Left hindlimb (tissue), 1 donor: Measurements from ENCODE around the gene RDH13.
"Not testable (repeated sequence)": the region's sequence is repeated elsewhere in the genome, so short reads cannot be mapped to it uniquely, and the experiment has no call there.

Source experiments
- DNase-seq: peaks from one replicate; pipeline ENCODE4 v3.0.0-alpha.2; 2018

Gene RDH13

DNA sequence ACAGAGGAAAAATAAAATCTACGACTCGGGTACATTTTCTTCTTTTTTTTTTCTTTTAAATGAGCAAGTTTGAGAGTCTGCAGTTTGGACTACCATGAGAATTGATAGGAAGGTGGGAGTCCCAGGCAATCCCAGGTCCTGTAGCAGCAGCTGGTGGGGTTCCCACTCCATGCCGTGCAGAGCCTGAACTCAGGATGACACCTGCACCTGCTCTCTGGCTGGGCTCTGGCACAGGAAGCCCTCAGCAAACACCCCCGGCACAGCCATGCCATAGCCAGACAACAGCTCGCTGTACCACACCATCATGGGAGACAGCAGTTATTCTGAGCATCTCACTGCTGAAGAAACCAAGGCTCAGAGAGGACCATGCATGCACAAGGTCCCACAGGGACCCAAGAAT lies 18.7 kb downstream of the RDH13 start:
- no peak for DNase-seq

DNA sequence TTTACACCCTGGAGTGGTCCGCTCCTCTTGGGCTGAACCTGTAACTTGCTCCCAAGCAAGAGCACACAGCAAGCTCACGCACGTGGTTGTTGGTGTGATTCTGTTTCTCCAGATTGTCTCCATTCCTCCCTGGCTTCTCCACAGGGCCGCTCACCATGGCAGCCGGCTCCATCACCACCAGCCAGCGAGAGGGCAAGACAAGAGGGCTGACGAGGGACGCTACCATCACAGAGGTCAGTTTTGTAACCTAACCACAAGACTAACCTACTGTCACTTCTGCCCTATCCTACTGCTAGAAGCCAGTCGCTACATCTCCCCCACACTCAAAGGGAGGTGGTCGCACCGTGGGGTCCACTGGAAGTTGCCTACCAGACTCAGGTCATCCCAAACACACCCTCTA lies 20.3 kb downstream of the RDH13 start:
- DNase-seq, result no peak

DNA sequence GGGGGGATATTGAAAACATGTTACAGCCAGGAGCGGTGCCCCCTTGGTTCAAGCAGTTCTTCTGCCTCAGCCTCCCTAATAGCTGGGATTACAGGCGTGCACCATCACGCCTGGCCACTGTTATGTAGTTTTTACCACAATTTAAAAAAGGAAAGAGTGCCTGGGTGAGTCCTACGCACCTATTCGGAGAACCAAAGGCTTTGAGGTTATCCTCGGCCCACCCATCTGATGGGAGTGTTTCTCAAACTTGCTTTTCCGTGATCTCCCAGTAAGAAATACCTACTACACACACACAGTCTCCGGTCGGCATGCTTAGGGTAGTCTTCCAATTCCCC lies 20.6 kb downstream of the RDH13 start:
- DNase-seq, result no peak

DNA sequence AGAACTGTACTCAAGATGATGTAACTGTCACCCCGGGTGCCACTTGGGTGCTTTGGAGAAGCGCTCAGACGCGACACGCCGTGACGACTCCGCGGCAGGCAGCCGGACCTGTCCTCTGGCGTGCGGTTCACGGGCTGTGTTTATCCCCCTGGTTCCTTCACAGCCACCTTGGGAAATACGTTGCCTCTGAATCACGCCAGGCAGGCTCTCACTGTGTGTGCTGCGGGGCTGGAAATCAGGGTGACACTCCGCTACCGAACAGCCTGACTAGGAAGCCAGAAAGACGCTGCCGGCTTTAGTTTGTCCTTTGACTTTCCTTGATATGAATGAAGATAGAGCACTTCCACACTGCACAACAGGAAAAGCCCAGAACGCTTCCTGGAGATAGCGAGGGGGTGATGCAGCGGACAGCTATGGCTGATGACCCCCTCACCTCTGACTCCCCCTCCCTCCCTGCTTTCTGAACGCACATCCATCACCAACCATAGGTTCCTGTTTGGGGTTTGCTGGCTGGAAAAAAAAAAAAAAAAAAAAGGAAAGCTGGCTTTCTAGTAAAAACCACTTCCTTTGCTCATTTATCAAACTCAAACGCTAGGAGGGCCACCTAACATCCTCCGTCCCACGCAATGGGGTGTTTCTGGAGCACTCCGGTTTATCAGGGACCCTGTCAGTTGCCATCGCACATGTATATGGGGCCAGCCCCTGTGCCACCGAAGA lies 21.2 kb downstream of the RDH13 start:
- DNase-seq, result no peak

DNA sequence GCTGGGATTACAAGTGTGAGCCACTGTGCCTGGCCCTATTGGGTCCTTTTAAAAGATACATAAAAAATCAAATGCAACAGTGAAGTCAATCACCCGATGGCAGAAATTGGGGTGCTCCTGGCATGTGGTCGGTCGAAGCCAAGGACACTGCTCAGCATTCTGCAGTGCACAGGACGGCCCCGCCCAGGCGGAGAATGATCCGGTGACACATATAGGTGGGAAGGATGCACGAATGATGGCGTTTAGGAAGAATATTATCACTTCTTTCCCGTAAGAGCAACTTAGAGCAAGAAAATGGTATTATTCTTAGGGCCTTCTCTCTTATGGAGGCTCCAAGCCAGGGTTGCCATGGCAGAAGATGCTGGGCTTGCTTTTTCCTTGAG lies 21.7 kb downstream of the RDH13 start:
- DNase-seq, result no peak

DNA sequence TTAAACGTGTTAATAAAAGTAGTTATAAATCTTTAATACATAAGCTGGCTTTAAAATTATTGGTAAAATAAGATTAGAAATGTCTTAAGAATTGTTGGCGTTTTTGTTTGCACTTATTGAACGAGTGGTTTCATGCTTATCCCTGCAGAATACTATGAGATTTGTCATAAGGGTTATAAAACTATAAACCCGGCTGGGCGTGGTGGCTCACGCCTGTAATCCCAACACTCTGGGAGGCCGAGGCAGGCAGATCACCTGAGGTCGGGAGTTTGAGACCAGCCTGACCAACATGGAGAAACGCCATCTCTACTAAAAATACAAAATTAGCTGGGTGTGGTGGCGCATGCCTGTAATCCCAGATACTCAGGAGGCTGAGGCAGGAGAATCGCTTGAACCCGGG lies 22.3 kb downstream of the RDH13 start:
- DNase-seq, result not testable (repeated sequence)

DNA sequence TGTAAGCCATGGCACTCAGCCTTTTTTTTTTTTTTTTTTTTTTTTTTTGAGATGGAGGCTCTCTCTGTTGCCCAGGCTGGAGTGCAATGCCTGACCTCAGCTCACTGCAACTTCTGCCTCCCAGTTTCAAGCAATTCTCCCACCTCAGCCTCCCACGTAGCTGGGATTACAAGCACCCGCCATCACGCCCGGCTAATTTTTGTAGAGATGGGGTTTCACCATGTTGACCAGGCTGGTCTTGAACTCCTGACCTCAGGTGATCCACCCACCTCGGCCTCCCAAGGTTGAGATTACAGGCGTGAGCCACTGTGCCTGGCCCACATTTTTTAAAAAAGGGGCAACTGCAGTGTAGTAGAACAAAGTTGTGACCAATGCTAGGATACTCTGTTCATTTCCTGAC lies 25.3 kb downstream of the RDH13 start:
- DNase-seq, result not testable (repeated sequence)

DNA sequence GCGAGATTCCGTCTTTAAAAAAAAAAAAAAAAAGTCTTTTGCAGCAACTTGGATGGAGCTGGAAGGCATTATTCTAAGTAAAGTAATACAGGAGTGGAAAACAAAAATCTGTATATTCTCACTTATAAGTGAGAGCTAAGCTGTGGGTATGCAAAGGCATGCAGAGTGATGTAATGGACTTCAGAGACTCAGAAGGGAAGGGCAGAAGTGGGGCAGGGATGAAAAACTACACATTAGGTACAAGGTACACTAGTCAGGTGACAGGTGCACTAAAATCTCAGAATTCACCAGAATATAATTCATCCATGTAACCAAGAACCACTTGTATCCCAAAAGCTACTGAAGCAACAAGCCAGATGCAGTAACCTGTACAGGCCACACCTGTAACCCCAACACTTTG lies 26.9 kb downstream of the RDH13 start:
- no peak for DNase-seq

DNA sequence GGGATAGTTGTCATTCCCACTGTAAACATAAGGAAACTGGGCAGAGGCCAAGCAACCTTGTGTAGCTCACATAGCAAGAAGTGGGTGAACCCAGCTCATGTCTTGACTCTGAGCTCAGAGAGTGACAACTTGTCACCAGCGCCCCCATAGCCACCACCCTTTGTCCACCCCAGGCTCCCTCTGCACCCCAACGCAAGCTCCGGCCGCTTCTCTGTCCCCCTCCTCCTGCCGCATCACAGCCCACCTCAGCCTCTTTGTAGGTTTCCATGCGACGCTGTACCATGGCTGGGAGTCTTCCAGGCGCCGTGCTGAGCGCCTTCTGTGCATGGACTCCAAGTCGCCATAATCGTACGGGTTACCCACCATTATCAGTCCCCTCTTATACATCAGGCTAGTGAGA lies 28.2 kb downstream of the RDH13 start:
- no peak for DNase-seq

DNA sequence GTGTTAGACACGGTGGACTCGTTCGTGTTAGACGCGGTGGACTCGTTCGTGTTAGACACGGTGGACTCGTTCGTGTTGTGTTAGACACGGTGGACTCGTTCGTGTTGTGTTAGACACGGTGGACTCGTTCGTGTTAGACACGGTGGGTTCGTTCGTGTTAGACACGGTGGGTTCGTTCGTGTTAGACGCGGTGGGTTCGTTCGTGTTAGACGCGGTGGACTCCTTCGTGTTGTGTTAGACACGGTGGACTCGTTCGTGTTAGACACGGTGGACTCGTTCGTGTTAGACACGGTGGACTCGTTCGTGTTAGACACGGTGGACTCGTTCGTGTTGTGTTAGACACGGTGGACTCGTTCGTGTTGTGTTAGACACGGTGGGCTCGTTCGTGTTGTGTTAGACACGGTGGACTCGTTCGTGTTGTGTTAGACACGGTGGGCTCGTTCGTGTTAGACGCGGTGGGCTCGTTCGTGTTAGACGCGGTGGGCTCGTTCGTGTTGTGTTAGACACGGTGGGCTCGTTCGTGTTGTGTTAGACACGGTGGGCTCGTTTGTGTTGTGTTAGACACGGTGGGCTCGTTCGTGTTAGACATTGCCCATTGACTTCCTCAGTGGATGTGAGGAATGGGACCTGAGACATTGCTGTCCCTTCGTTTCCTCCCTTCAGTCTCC lies 29.8 kb downstream of the RDH13 start:
- DNase-seq, result not testable (repeated sequence)

DNA sequence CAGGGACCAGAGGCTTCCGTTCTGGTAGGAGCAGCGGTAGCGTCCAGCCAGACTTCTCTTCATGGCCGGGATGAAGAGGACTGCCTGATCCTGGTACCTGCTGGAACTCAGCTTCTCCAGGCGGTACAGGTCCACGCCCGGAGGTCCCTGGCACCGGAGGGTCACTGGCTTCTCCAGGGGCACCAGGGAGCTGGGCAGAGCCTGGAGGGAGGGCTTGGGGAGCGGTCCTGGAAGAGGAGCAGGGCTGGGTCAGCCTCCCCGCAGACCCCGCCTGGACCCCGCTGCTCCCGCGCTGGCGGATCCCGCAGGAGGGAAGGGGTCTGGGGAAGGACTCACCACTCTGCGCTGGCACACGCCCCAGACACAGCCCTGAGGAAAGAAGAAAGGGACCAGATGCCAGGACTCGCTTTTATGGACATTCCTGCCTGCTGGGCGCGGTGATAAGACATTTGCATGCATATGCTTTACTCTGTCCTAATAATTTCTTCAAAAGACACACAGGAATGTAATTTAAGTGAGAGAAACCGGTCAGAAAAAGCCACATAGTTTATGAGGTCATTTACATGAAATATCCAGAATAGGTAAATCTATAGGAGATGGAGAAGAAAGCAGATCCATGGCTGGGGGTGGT lies 30.7 kb downstream of the RDH13 start:
- no peak for DNase-seq

DNA sequence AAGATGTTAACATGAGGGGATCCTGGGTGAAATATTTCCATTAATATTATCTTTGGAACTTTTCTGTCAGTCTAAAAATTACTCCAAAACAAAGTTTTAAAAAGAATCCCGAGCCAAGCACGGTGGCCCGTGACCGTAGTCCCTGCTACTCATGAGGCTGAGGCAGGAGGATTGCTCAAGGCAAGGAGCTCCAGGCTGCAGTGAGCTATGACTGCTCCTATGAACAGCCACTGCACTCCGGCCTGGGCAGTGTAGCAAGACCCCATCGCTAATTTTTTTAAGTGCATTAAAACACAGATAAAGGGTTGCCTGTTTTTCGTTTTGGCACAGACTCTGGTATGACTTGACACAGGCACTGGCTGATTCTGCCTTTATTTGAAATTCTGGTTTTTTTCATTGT lies 31.8 kb downstream of the RDH13 start:
- no peak for DNase-seq

DNA sequence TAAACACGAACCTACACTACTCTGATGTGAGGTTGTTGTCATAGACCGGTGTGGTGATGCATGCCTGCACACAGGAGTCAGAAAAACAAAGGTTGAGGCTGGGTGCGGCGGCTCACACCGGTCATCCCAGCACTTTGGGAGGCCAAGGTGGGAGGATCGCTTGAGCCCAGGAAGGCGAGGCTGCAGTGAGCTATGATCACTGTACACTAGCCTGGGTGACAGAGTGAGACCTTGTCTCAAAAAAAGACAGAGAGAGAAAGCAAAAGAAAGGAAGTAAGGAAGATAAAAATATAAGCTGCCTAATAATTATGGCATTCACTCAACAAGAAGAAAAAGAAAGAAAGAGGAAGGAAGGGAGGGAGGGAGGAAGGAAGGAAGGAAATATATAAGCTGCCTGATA lies 34.2 kb downstream of the RDH13 start:
- no peak for DNase-seq

DNA sequence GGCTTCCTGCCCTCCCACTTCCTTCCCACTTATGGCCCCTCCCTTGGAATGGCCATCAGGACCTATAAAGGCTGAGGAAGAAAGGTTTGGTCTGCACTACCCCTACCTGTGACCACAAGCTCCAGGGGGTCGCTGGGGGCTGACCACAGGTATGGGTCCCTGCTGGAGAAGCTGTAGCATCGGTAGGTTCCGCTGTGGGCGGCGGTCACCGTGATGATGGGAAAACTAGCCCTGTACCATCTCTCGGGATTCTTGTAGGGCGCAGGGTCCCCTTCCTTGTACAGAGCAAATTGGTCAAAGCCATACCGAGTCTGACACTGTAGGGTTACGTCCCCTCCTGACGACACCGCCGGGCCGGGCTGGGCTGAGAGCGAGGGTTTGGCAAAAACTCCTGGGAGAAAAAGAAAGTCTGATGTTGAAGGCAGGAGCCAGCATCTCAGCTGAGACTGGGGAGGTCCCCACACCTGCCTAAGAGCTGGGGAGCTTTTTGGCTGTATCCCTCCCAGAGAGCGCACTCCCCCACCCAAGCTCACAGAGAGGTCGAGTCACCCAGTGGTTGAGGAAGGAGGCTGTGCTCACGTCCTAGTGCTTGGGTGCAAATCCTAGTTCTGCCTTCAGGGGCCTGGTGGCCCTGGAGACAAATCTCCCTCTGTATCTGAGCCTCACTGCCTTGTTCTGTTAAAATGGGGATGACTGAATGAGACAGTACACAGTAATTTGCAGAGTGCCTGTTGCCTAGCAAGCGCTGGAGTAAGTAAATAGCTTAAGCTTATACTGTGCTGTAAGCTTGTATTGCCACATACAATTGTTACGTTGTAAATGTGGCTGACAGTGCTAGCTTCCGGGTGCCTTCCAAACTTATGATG lies 35.2 kb downstream of the RDH13 start:
- DNase-seq, result no peak

DNA sequence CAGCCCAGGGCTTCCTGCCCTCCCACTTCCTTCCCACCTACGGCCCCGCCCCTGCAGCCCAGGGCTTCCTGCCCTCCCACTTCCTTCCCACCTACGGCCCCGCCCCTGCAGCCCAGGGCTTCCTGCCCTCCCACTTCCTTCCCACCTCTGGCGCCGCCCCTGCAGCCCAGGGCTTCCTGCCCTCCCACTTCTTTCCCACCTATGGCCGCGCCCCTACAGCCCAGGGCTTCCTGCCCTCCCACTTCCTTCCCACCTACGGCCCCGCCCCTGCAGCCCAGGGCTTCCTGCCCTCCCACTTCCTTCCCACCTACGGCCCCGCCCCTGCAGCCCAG lies 35.8 kb downstream of the RDH13 start:
- not testable (repeated sequence) for DNase-seq

DNA sequence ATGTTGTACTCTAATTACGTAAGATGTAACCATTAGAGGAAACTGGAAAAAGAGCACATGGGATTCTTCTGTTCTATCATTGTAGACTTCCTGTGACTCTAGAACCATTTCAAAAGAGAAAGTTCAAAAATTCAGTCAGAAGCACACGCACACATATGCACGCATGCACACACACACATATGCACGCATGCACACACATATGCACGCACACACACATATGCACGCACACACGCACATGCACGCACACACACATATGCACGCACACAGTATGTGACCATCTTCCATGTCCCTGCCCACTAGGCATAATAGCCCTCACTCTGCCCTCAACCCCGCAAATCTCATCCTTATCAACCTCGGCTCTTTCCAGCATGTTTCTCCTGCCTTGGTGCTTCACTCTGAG lies 38.8 kb downstream of the RDH13 start:
- no peak for DNase-seq

DNA sequence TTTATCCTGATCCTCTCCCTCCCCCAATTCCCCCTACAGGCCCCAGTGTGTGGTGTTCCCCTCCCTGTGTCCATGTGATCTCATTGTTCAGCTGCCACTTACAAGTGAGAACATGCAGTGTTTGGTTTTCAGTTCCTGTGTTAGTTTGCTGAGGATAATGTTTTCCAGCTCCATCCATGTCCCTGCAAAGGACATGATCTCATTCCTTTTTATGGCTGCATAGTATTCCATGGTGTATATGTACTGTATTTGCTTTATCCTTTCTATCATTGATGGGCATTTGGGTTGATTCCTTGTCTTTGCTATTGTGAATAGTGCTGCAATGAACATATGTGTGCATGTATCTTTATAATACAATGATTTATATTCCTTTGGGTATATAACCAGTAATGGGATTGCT lies 42.6 kb downstream of the RDH13 start:
- DNase-seq, result not testable (repeated sequence)

DNA sequence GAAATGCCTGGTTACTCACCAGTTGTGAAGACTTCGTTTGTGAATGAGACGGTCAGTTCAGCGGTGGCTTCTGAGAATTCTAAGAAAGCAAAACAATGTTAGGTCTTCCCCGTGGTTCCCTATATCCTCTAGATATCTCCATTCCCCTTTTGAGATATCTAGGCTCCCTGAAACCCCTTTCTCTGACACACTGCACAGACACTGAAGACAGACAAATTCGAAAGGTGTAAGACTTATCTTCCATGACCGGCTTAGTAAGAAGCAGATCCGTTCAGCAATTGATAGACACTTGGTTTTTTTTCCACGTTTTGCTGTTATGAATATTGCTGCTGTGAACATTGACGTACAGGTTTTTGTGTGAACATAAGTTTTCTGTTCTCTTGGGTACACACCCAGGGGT lies 44.3 kb downstream of the RDH13 start:
- no peak for DNase-seq

DNA sequence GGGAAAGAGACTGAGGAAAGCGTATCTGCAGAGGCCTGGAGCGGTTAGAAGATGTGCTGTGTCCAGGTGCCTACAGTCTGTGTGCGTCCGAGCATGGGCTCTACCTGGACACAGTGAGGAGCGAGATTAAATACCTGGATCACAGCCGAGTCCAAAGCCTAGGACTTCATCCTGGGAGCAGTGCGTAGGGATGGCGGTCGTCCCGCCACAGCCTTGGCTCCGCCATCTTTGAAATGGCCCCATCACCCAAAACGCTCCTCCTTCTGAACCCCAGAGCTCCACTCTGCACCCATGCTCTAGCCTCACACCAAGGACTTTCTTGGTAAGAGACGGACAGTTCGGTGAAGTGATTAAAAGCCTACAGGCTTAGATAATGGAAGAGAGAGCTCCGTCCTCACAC lies 44.7 kb downstream of the RDH13 start:
- DNase-seq, result no peak

DNA sequence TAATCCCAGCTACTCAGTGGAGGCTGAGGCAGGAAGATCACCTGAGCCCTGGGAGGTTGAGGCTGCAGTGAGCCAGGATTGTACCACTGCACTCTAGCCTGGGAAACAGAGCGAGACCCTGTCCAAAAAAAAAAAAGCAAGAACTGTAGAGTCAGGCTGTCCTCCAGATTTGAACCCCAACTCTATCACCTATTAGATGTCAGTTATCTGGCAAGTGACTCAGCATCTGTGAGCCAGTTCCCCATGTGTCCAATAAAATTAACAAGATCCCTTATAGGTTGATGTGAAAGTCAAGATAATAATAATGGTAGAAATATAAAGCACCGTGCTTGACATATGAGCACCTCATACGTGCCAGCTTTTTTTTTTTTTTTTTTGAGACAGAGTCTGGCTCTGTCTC lies 46.9 kb downstream of the RDH13 start:
- no peak for DNase-seq

DNA sequence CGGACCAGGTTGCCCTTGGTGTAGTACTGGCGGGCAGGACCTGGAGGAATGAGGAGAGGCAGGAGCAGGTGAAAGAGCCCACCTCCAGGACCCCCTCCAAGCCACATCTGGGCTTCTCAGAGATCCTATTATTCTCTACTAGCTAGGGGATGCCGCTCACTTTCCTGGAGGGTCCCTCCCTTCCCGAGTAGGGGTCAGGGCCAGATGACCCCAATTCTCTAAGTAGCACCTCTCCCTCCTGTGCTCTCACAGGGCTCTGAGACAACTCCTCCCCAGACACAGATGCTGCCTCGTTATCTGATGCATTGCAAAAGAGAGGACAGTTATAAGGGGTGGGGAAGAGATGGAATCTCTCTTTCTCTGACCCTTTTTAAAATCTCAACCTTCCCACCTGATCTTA lies 47.8 kb downstream of the RDH13 start:
- DNase-seq, result no peak

DNA sequence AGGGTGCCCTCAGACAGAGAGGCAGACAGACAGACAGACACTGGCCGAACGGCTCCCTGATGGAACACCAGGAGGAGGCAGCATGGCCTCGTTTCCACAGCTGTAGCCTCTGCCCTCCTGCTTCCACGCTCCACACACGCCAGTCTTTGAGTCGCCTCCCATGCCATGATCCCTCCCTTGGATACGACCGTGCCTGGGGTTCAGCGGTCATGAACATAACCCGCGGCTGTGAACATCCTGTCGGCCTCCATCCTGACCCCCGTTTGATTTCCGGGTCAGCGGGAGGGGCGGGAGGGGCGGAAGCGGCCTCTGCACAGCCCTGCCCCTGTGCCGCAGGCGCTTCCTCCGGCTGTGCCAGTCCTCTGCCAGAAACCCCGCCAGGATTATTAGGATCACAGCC lies 48.2 kb downstream of the RDH13 start:
- no peak for DNase-seq

DNA sequence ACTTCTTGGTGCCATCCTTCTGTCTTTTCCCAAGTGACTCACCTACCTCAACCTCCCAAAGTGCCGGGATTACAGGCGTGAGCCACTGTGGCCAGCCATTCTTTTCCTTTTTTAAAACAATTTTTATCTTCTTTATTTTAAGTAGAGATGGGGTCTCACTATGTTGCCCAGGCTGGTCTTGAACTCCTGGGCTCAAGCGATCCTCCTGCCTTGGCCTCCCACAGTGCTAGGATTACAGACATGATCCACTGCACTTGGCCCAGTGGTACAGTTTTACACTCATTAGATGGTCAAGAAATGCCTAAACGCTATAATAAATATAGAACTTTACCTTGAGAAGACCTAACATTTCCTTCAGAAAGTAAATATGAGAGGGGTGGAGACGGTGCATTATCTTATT lies 49.4 kb downstream of the RDH13 start:
- no peak for DNase-seq

DNA sequence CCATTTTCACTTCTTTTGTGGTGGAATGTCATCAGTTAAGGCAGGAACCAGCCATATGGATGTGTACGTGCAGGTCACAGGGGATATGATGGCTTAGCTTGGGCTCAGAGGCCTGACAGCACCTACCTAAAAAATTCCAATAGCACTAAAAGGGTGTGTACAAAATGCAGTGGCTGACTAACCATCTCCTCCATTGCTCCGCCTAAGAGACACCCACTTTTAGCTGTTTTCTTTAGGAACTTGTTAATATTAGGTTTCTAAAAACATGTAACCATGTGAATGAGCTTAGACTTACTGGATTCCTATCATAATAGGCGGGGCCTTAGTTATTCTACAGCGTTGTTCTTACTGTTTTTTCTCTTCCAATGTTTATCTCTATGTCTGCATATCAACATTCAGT lies 50.6 kb downstream of the RDH13 start:
- DNase-seq, result no peak
